Colonic mucosa (tissue), 4 donors: ENCODE measurements around the gene KATNBL1. TPM values are rescaled to one million over a fixed set of nuclear protein-coding genes. Genes with fewer than 3 reads are reported as not detected.

Experiments used
- DNase-seq: peaks from one replicate; pipeline ENCODE4 v3.0.0-alpha.2; 2020
- H3K27ac ChIP-seq: fragments of 200-600 bp; one replicate; pipeline ENCODE4 v1.8.0; 2021
- H3K27me3 ChIP-seq: fragments of 200-600 bp; one replicate; pipeline ENCODE4 v1.8.0; 2021
- H3K36me3 ChIP-seq: fragments of 200-600 bp; one replicate; pipeline ENCODE4 v1.8.0; 2021
- H3K4me1 ChIP-seq: fragments of 200-600 bp; one replicate; pipeline ENCODE4 v1.8.0; 2021; ENCODE audit warnings: mild to moderate bottlenecking
- H3K4me3 ChIP-seq: fragments of 200-600 bp; one replicate; pipeline ENCODE4 v1.8.0; 2021
- H3K9ac ChIP-seq, 2 donors: one replicate each; pipeline ENCODE4 v1.7.0; 2013; ENCODE audit warnings: control low read depth in 2 of 2, low read depth in 2 of 2, low read length in 2 of 2
- H3K9me3 ChIP-seq: fragments of 200-600 bp; one replicate; pipeline ENCODE4 v1.8.0; 2021
- intact Hi-C: fragments of 100-400 bp; cut with DNase I; formaldehyde crosslinking; loops from one replicate; pipeline ENCODE4 v1.14.1; 2022
- total RNA-seq, 2 donors: library from RNA; stranded (reverse); fragmentation: NEBNext Ultra II Directional in 1 of 2; extraction: Animal tissue kit (Norgen Biotek cat#: 25700) in 1 of 2; gene quantifications; one replicate each; pipeline ENCODE4 v1.2.1, GENCODE V29; 2021
- TF ChIP-seq, protein P1 (sequence below): fragments of 200-600 bp; IDR thresholded peaks from one replicate; pipeline ENCODE4 v1.8.0; 2022; ENCODE audit warnings: antibody characterized with exemption, mild to moderate bottlenecking
- donor health status: healthy.
- donor health status: DM: no; HTN: no; CAD: no.
- donor health status: DM: no; HTN: no; CAD: no.

The KATNBL1 gene, protein sequence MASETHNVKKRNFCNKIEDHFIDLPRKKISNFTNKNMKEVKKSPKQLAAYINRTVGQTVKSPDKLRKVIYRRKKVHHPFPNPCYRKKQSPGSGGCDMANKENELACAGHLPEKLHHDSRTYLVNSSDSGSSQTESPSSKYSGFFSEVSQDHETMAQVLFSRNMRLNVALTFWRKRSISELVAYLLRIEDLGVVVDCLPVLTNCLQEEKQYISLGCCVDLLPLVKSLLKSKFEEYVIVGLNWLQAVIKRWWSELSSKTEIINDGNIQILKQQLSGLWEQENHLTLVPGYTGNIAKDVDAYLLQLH
- 10 to 100 TPM; 37.2 to 43.0 TPM for total RNA-seq

DNA sequence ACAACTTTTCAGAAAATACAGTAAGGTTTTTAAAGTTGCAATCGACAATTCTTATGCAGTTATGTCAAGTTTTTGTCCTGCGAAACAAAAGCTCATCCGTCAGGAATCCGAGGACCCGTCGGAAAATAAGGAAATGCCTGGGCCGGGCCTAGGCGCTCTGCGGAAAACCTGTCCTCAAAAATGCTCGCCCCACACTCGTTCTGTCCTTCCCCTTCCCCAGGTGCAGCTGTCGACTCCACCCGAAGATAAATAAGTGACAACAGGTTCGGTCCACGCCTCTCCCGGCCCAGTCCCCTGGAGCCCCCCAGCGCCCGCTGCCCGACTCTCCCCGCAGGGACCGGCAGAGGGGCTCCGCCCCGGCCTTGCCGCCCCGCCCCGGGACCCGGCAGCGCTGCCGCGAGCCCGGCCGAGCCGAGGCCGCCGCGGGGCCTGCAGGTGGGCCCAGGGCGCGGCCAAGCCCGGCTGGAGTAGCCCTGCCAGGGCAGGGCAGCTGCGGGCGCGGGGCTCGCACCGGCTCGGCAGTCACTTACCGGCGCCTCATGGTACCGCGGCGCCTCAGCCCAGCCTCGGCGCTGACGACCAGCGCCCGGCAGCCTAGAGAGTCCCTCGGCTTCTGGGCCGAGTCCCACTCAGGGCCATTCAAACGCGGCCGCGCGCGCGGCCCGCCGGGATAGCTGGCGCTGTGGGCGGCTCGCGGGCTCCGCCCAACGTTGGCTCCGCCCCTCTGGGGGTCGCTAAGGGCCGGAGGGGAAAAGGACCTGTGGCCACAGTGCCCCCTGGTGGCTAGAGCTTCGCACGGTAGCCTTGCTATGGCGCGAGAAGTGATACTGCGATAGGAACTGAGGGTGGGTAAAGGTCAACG is at the start of gene KATNBL1:
TSS of gene KATNBL1 (minus strand) at position 676 of the 862 bp plus-strand sequence. CDS start 46,420 bp downstream, outside the sequence.
- H3K4me3 ChIP-seq = peak within 1 kb of the TSS; percentile 45
- intact Hi-C loops = loop anchor here (2.0 kb wide), 1 partner anchor 147 kb away; no protein-coding TSS in a partner anchor
- H3K27me3 ChIP-seq = no peaks in the 10 kb centered on the region
- TF ChIP-seq, protein P1, sequence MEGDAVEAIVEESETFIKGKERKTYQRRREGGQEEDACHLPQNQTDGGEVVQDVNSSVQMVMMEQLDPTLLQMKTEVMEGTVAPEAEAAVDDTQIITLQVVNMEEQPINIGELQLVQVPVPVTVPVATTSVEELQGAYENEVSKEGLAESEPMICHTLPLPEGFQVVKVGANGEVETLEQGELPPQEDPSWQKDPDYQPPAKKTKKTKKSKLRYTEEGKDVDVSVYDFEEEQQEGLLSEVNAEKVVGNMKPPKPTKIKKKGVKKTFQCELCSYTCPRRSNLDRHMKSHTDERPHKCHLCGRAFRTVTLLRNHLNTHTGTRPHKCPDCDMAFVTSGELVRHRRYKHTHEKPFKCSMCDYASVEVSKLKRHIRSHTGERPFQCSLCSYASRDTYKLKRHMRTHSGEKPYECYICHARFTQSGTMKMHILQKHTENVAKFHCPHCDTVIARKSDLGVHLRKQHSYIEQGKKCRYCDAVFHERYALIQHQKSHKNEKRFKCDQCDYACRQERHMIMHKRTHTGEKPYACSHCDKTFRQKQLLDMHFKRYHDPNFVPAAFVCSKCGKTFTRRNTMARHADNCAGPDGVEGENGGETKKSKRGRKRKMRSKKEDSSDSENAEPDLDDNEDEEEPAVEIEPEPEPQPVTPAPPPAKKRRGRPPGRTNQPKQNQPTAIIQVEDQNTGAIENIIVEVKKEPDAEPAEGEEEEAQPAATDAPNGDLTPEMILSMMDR = peak; percentile 93
- H3K9me3 ChIP-seq = no peaks in the 10 kb centered on the region
- H3K36me3 ChIP-seq = no peaks in the 10 kb centered on the region
- DNase-seq = peak; percentile 99
- H3K9ac ChIP-seq = peak within 1 kb of the TSS; percentile 72 to 91
- peak within 1 kb of the TSS; percentile 88 for H3K27ac ChIP-seq
- H3K4me1 ChIP-seq = no peaks in the 10 kb centered on the region

DNA sequence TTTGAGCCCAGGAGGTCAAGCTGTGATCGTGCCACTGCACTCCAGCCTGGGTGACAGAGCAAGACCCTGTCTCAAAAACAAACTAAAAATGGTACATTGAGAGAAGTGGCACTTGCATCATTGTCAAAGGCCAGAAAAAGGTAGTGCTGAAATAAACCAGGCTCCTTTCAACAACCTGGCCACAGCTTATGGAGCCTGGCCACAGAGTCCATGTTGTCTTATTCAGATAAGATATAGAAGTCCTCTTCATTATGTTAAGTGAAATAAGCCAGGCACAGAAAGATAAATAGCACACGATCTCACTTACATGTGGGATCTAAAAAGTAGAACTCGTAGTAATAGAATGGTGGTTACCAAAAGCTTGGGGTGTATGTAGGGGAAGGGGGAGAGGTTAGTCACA is 49.7 kb upstream of the KATNBL1 start:
- no peak overlapping the region for H3K4me3 ChIP-seq
- no peak for DNase-seq
- intact Hi-C loops = no loop called here
- H3K9ac ChIP-seq = no peak overlapping the region
- H3K36me3 ChIP-seq = peaks cover 4% of the 10 kb centered on the region
- H3K4me1 ChIP-seq = no peaks in the 10 kb centered on the region
- H3K9me3 ChIP-seq = no peaks in the 10 kb centered on the region
- H3K27ac ChIP-seq = no peak overlapping the region
- H3K27me3 ChIP-seq = no peaks in the 10 kb centered on the region
- TF ChIP-seq, protein P1 = no peak

DNA sequence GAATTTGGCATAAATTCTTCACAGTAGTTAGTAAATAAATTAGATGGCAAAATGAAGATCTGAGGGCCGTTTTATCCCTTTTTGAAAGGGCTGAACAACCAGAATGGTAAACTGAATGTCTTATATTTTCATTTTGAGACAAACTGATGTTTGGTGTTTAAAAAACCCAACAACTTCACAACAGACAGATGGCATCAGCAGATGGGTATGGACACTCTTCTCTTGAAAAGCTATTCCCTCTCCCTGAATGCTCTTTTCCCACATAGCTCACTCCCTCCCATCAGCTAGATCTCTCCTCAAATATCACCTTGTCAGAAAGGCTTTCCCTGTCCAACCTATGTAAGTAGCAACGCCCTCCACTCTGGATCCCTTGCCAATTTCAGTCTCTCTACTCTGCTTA is 48.3 kb upstream of the KATNBL1 start:
- Histone ChIP-seq H3K4me1 (no peaks in the 10 kb centered on the region), H3K36me3 (peaks cover 13% of the 10 kb centered on the region), H3K27ac (no peak overlapping the region), H3K4me3 (no peak overlapping the region), H3K9ac (no peak overlapping the region), H3K27me3 (no peaks in the 10 kb centered on the region), H3K9me3 (no peaks in the 10 kb centered on the region)
- intact Hi-C loops = no loop called here
- no peak for DNase-seq
- TF ChIP-seq, protein P1 = no peak

DNA sequence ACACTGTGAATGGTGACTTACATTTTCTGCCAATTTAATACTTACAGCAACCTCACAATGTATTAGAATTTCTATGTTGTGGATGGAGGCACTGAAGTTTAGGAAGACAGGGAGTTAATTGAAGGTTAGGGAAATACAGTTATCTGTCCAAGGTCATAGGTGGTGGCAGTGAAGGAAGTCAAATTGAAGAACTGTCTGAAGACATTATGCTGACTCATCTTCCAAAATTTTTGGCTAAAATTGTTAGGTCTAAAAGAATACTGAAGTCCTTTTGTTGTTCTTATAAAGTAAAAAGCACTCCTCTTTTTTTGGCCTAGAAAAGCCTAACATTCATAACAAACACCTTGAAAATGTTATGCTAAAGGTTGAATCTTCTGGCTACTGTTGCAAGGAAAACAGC is 42.6 kb upstream of the KATNBL1 start:
- Histone ChIP-seq H3K9ac (no peak overlapping the region), H3K4me1 (no peaks in the 10 kb centered on the region), H3K36me3 (peaks cover 13% of the 10 kb centered on the region), H3K4me3 (no peak overlapping the region), H3K27ac (no peak overlapping the region), H3K9me3 (no peaks in the 10 kb centered on the region), H3K27me3 (no peaks in the 10 kb centered on the region)
- TF ChIP-seq, protein P1 = no peak
- no peak for DNase-seq
- intact Hi-C loops = no loop called here

DNA sequence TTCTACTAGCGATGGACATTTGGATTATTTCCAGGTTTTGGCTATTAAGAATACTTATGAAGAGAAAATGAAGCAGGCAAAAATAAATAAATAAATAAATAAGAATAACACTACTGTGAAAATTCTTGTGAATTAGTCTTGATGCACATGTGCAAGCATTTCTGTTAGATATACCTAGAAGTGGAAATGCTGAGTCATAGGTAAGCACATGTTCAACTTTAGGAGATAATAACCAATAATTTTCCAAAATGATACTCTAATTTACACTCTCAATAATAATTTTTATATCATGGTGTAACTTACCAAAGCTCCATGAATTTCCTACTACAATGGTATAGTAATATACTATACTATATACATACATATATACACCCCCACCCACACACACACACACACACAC is 38.3 kb upstream of the KATNBL1 start:
- TF ChIP-seq, protein P1 = no peak
- no peaks in the 10 kb centered on the region for H3K27me3 ChIP-seq
- intact Hi-C loops = no loop called here
- no peak overlapping the region for H3K9ac ChIP-seq
- no peaks in the 10 kb centered on the region for H3K36me3 ChIP-seq
- no peaks in the 10 kb centered on the region for H3K9me3 ChIP-seq
- no peak for DNase-seq
- no peaks in the 10 kb centered on the region for H3K4me1 ChIP-seq
- no peak overlapping the region for H3K4me3 ChIP-seq
- H3K27ac ChIP-seq = no peak overlapping the region
